Gastroesophageal sphincter (tissue), 3 donors: ENCODE data around the gene FHIT.

ENCODE experiments used
- EP300 ChIP-seq: sonication (generic); formaldehyde crosslinking; IDR thresholded peaks from one replicate; pipeline ENCODE4 v1.6.1; 2017; ENCODE audit warnings: antibody characterized with exemption, mild to moderate bottlenecking
- POLR2AphosphoS5 ChIP-seq: sonication (generic); formaldehyde crosslinking; IDR thresholded peaks from one replicate; pipeline ENCODE4 v1.6.1; 2017; ENCODE audit warnings: antibody characterized with exemption
- TF ChIP-seq, protein P1 (sequence below), 4 experiments: fragments of 200-600 bp in 2 of 4; fragments of 450-650 bp in 2 of 4; sonication (generic) in 1 of 4; IDR thresholded peaks; one replicate each; pipeline ENCODE4 v1.5.1; 2017 to 2019; ENCODE audit warnings: antibody characterized with exemption in 4 of 4, mild to moderate bottlenecking in 2 of 4, moderate library complexity in 2 of 4

GRCh38 chr3:60001369-60001768 is 1249.9 kb downstream of the FHIT start:
- TF ChIP-seq EP300 (no peak), POLR2AphosphoS5 (no peak)
- TF ChIP-seq, protein P1, sequence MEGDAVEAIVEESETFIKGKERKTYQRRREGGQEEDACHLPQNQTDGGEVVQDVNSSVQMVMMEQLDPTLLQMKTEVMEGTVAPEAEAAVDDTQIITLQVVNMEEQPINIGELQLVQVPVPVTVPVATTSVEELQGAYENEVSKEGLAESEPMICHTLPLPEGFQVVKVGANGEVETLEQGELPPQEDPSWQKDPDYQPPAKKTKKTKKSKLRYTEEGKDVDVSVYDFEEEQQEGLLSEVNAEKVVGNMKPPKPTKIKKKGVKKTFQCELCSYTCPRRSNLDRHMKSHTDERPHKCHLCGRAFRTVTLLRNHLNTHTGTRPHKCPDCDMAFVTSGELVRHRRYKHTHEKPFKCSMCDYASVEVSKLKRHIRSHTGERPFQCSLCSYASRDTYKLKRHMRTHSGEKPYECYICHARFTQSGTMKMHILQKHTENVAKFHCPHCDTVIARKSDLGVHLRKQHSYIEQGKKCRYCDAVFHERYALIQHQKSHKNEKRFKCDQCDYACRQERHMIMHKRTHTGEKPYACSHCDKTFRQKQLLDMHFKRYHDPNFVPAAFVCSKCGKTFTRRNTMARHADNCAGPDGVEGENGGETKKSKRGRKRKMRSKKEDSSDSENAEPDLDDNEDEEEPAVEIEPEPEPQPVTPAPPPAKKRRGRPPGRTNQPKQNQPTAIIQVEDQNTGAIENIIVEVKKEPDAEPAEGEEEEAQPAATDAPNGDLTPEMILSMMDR (IDR thresholded peaks at IDR 0.05): no peak
